SU-DHL-6 (cell line): ENCODE measurements around the gene PPP1R37.

Experiments used
- H2AFZ ChIP-seq: fragments of 200-600 bp; sonication (generic); 2 replicates; pipeline ENCODE4 v1.6.1; 2014; ENCODE audit warnings: low read depth, mild to moderate bottlenecking, moderate library complexity, mixed read lengths, antibody characterized with exemption, low read length; ENCODE audit not compliant: severe bottlenecking
- H3F3A ChIP-seq: fragments of 200-600 bp; shearing (Covaris generic); 2 replicates; pipeline ENCODE4 v1.6.0; 2016; ENCODE audit warnings: antibody characterized with exemption, mild to moderate bottlenecking; ENCODE audit not compliant: insufficient read depth
- H3K27ac ChIP-seq: fragments of 200-600 bp; sonication (generic); 2 replicates; pipeline ENCODE4 v1.5.1; 2016; ENCODE audit warnings: low read depth, mild to moderate bottlenecking, low read length, moderate library complexity, mixed read lengths
- H3K27me3 ChIP-seq: fragments of 200-600 bp; sonication (generic), shearing (Covaris generic); 2 replicates; pipeline ENCODE4 v1.6.0; 2014; ENCODE audit warnings: mild to moderate bottlenecking, low read length
- H3K36me3 ChIP-seq: fragments of 200-600 bp; sonication (generic); 2 replicates; pipeline ENCODE4 v1.6.1; 2014; ENCODE audit warnings: mild to moderate bottlenecking, low read length, mixed read lengths
- H3K4me2 ChIP-seq: fragments of 300-600, 200-600 bp; shearing (Covaris generic), sonication (generic); 2 replicates; pipeline ENCODE4 v1.6.0; 2014; ENCODE audit warnings: low read length, low read depth, mild to moderate bottlenecking; ENCODE audit not compliant: poor library complexity, severe bottlenecking
- H3K4me3 ChIP-seq: fragments of 200-600 bp; sonication (generic); 2 replicates; pipeline ENCODE4 v1.5.1; 2014; ENCODE audit warnings: antibody characterized with exemption, low read length, mild to moderate bottlenecking, mixed read lengths; ENCODE audit not compliant: insufficient read depth, poor library complexity, severe bottlenecking
- H3K79me2 ChIP-seq: fragments of 200-600 bp; sonication (generic); 2 replicates; pipeline ENCODE4 v1.6.1; 2014; ENCODE audit warnings: mild to moderate bottlenecking, low read length, moderate library complexity; ENCODE audit not compliant: insufficient read depth
- H3K9ac ChIP-seq: fragments of 200-600 bp; sonication (generic); 2 replicates; pipeline ENCODE4 v1.7.0; 2014; ENCODE audit warnings: mild to moderate bottlenecking, low read length
- H3K9me2 ChIP-seq: fragments of 200-600 bp; sonication (generic); replicated peaks from 2 replicates; pipeline ENCODE4 v1.6.1; 2014; ENCODE audit warnings: low read length; ENCODE audit not compliant: insufficient read depth
- H3K9me3 ChIP-seq: fragments of 200-600 bp; sonication (generic); 2 replicates; pipeline ENCODE4 v1.6.1; 2014; ENCODE audit warnings: low read length, mixed read lengths; ENCODE audit not compliant: insufficient read depth
- H4K20me1 ChIP-seq: fragments of 200-600 bp; sonication (generic); 2 replicates; pipeline ENCODE4 v1.6.1; 2014; ENCODE audit warnings: low read depth, mild to moderate bottlenecking, antibody characterized with exemption, low read length, moderate library complexity, mixed read lengths
- CTCF ChIP-seq: fragments of 200-600 bp; sonication (generic); IDR thresholded peaks from one replicate; pipeline ENCODE4 v1.5.1; 2017; ENCODE audit warnings: antibody characterized with exemption, mild to moderate bottlenecking, low read length, moderate library complexity; ENCODE audit not compliant: insufficient read depth, poor library complexity, severe bottlenecking
- EZH2phosphoT487 ChIP-seq: fragments of 200-600 bp; sonication (generic), shearing (Covaris generic); conservative IDR thresholded peaks from 2 replicates; pipeline ENCODE4 v1.6.1; 2018; ENCODE audit warnings: mild to moderate bottlenecking, antibody characterized with exemption, low read length, moderate library complexity, mixed read lengths

Gene PPP1R37

GRCh38 chr19:45095496-45096413 is 2.8 kb downstream of the PPP1R37 start:
- H3K9me3 ChIP-seq: peaks cover 5% of the 10 kb centered on the region; the same call in 1 of the 2 replicates
- no peaks in the 10 kb centered on the region for H3K9me2 ChIP-seq
- H3K27ac ChIP-seq: no peak overlapping the region
- no peak overlapping the region for H3K4me3 ChIP-seq
- H3K9ac ChIP-seq: no peak overlapping the region
- H3K27me3 ChIP-seq: no peaks in the 10 kb centered on the region
- H3K79me2 ChIP-seq: peaks cover 77% of the 10 kb centered on the region
- no peak for TF ChIP-seq EZH2phosphoT487
- no peak for TF ChIP-seq CTCF
- no peak overlapping the region for H3K4me2 ChIP-seq
- H3F3A ChIP-seq: peaks cover 11% of the 10 kb centered on the region
- H2AFZ ChIP-seq: no peak overlapping the region
- peaks cover 7% of the 10 kb centered on the region for H3K36me3 ChIP-seq
- no peaks in the 10 kb centered on the region; the same call in 1 of the 2 replicates for H4K20me1 ChIP-seq

- no peak overlapping the region for H3K4me3 ChIP-seq
- H3F3A ChIP-seq: peaks cover 4% of the 10 kb centered on the region
- TF ChIP-seq CTCF (no peak), EZH2phosphoT487 (no peak)
- H4K20me1 ChIP-seq: no peaks in the 10 kb centered on the region; the same call in 1 of the 2 replicates
- no peaks in the 10 kb centered on the region for H3K9me3 ChIP-seq
- no peaks in the 10 kb centered on the region for H3K27me3 ChIP-seq
- no peak overlapping the region for H3K27ac ChIP-seq
- no peaks in the 10 kb centered on the region for H3K9me2 ChIP-seq
- no peak overlapping the region for H3K9ac ChIP-seq
- H2AFZ ChIP-seq: no peak overlapping the region
- no peak overlapping the region for H3K4me2 ChIP-seq
- no peaks in the 10 kb centered on the region for H3K36me3 ChIP-seq
- H3K79me2 ChIP-seq: peaks cover 87% of the 10 kb centered on the region
These were observed 3.7 kb downstream of the PPP1R37 start for GRCh38 chr19:45096700-45097099.

- H3K27ac ChIP-seq: no peak overlapping the region
- no peaks in the 10 kb centered on the region for H3K9me3 ChIP-seq
These were observed 4.4 kb downstream of the PPP1R37 start for GRCh38 chr19:45097450-45097775.

More at GRCh38 chr19:45097450-45097775, 4.4 kb downstream of the PPP1R37 start:
- Histone ChIP-seq H3K4me2 (no peak overlapping the region), H3K4me3 (no peak overlapping the region), H3K79me2 (peaks cover 93% of the 10 kb centered on the region), H2AFZ (no peak overlapping the region), H4K20me1 (no peaks in the 10 kb centered on the region; the same call in 1 of the 2 replicates), H3K9ac (no peak overlapping the region), H3K36me3 (no peaks in the 10 kb centered on the region), H3F3A (no peaks in the 10 kb centered on the region), H3K27me3 (no peaks in the 10 kb centered on the region), H3K9me2 (no peaks in the 10 kb centered on the region)
- no peak for TF ChIP-seq CTCF
- TF ChIP-seq EZH2phosphoT487: no peak
